H1 (cell line): ENCODE data around the gene MMP1. TPM values are rescaled to one million over a fixed set of nuclear protein-coding genes. Genes with fewer than 3 reads are reported as not detected.

Source experiments
- BCL11A ChIP-seq, 2 experiments: IDR thresholded peaks; one replicate each; pipeline ENCODE4 v1.6.1; 2011; ENCODE audit warnings: low read depth in 2 of 2, low read length in 2 of 2, mild to moderate bottlenecking in 2 of 2
- CEBPB ChIP-seq: IDR thresholded peaks from 2 replicates; pipeline ENCODE4 v1.6.1; 2012; ENCODE audit warnings: low read depth, low read length
- EP300 ChIP-seq, 2 experiments: IDR thresholded peaks; 1 replicate in 1 of 2; 2 replicates in 1 of 2; pipeline ENCODE4 v1.6.1; 2011 to 2012; ENCODE audit warnings: low read depth in 2 of 2, low read length in 2 of 2, mild to moderate bottlenecking in 2 of 2, borderline replicate concordance in 1 of 2, inconsistent platforms in 1 of 2, moderate library complexity in 1 of 2
- EZH2 ChIP-seq: fragments of 200-600 bp; sonication (generic); IDR thresholded peaks from 2 replicates; pipeline ENCODE4 v1.7.1; 2012; ENCODE audit warnings: low read depth, mild to moderate bottlenecking, moderate library complexity, low read length, inconsistent platforms; ENCODE audit not compliant: severe bottlenecking
- FOSL1 ChIP-seq: IDR thresholded peaks from 2 replicates; pipeline ENCODE4 v1.6.1; 2011; ENCODE audit warnings: mild to moderate bottlenecking, low read depth, low read length, moderate library complexity; ENCODE audit not compliant: insufficient read depth
- JUN ChIP-seq: IDR thresholded peaks from 2 replicates; pipeline ENCODE4 v1.6.1; 2011; ENCODE audit warnings: low read depth, mild to moderate bottlenecking, improper control_type of control experiment, low read length
- KDM1A ChIP-seq: fragments of 200-600, 300-600 bp; sonication (generic); IDR thresholded peaks from 2 replicates; pipeline ENCODE4 v1.7.1; 2016; ENCODE audit warnings: mild to moderate bottlenecking, low read length, borderline replicate concordance
- KDM5A ChIP-seq: fragments of 200-600 bp; IDR thresholded peaks from 2 replicates; pipeline ENCODE4 v1.7.1; 2012; ENCODE audit warnings: mild to moderate bottlenecking, low read length, inconsistent platforms, mixed read lengths
- NRF1 ChIP-seq: IDR thresholded peaks from 2 replicates; pipeline ENCODE4 v1.6.1; 2011; ENCODE audit warnings: mild to moderate bottlenecking, low read depth, low read length, improper control_type of control experiment
- RFX5 ChIP-seq: IDR thresholded peaks from 2 replicates; pipeline ENCODE4 v1.6.1; 2011; ENCODE audit warnings: low read depth, low read length, improper control_type of control experiment, borderline replicate concordance
- SIRT6 ChIP-seq: IDR thresholded peaks from one replicate; pipeline ENCODE4 v1.7.1; 2012; ENCODE audit warnings: low read length, inconsistent platforms
- SP1 ChIP-seq: IDR thresholded peaks from 2 replicates; pipeline ENCODE4 v1.6.1; 2011; ENCODE audit warnings: low read depth, low read length
- SUZ12 ChIP-seq: fragments of 200-600 bp; sonication (generic); IDR thresholded peaks from 2 replicates; pipeline ENCODE4 v1.6.1; 2012; ENCODE audit warnings: mild to moderate bottlenecking, inconsistent platforms, low read length, moderate library complexity, mixed read lengths
- TBP ChIP-seq: IDR thresholded peaks from 2 replicates; pipeline ENCODE4 v1.6.1; 2011; ENCODE audit warnings: low read depth, low read length, improper control_type of control experiment
- YY1 ChIP-seq: IDR thresholded peaks from 2 replicates; pipeline ENCODE4 v1.6.1; 2011; ENCODE audit warnings: low read depth, mild to moderate bottlenecking, low read length
- polyA plus RNA-seq, 7 experiments: library from polyadenylated mRNA; depleted of rRNA in 3 of 7; stranded (reverse) in 5 of 7; unstranded in 2 of 7; fragments of >200 nt in 5 of 7; fragments of 200-250 nt in 2 of 7; gene quantifications; 1 replicate in 5 of 7; 2 replicates in 1 of 7; 4 replicates in 1 of 7; pipeline versions ENCODE4 v1.2.1 to v1.2.3, GENCODE V29; 2011 to 2013; ENCODE audit warnings: missing spikeins in 2 of 7, mixed read lengths in 2 of 7
- total RNA-seq: library from RNA; stranded (reverse); fragmentation: NEBNext Ultra II Directional; extraction: Animal tissue kit (Norgen Biotek cat#: 25700); gene quantifications from 2 replicates; pipeline ENCODE4 v1.2.1, GENCODE V29; 2021
- TF ChIP-seq, protein P1 (sequence below): IDR thresholded peaks from 2 replicates; pipeline ENCODE4 v1.6.1; 2011; ENCODE audit warnings: low read depth, mild to moderate bottlenecking, low read length; ENCODE audit not compliant: insufficient read depth
- TF ChIP-seq, protein P2 (sequence below), 3 experiments: IDR thresholded peaks; 1 replicate in 2 of 3; 2 replicates in 1 of 3; pipeline versions ENCODE4 v1.5.1 to v1.6.1; 2011; ENCODE audit warnings: low read length in 3 of 3, mild to moderate bottlenecking in 3 of 3, inconsistent platforms in 2 of 3, low read depth in 1 of 3, moderate library complexity in 1 of 3; ENCODE audit not compliant: insufficient read depth in 1 of 3; ENCODE audit errors: control extremely low read depth in 1 of 3
- TF ChIP-seq, protein P3 (sequence below): IDR thresholded peaks from 2 replicates; pipeline ENCODE4 v1.6.1; 2012; ENCODE audit warnings: low read length, inconsistent platforms

Gene MMP1
- total and polyA plus RNA-seq, 2 of the 8 experiments (the other 6 are each of a cell fraction or from before 2014, with no cell fraction given) = not detected

DNA sequence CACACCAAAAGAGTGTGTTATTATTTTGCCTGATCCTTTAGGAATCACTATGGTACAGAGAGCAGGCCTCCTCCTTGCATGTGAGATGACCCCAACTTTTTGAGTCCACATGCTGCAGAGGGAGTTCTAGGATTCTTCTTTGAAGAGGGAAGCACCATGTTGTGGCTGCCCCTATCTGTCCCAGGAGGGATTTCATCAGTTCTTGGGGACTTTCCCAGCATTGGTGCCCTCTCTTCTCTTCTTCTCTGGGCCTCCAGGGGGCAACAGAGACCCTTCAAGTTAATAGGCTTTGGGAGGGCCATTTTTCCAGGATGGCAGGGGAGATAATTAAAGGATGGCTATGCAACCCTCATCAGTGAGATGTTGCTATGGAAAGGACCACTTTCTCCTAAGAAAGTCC is 3.6 kb downstream of the MMP1 start (continued):
- TF ChIP-seq YY1 = peak; percentile 65
- TF ChIP-seq RFX5 = no peak
- TF ChIP-seq, protein P1, sequence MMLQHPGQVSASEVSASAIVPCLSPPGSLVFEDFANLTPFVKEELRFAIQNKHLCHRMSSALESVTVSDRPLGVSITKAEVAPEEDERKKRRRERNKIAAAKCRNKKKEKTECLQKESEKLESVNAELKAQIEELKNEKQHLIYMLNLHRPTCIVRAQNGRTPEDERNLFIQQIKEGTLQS = 0 out of 2 replicates have a peak, but pooled peaks have one; percentile 5
- no peak for TF ChIP-seq FOSL1
- TF ChIP-seq EP300 (IDR thresholded peaks at IDR 0.05; ENCODE audit: borderline replicate concordance in 1 of 2, low read depth in 2 of 2, low read length in 2 of 2) = peak in 1 of 2 experiments; percentile 26; a peak in 1 of 3 replicates
- TF ChIP-seq, protein P2, sequence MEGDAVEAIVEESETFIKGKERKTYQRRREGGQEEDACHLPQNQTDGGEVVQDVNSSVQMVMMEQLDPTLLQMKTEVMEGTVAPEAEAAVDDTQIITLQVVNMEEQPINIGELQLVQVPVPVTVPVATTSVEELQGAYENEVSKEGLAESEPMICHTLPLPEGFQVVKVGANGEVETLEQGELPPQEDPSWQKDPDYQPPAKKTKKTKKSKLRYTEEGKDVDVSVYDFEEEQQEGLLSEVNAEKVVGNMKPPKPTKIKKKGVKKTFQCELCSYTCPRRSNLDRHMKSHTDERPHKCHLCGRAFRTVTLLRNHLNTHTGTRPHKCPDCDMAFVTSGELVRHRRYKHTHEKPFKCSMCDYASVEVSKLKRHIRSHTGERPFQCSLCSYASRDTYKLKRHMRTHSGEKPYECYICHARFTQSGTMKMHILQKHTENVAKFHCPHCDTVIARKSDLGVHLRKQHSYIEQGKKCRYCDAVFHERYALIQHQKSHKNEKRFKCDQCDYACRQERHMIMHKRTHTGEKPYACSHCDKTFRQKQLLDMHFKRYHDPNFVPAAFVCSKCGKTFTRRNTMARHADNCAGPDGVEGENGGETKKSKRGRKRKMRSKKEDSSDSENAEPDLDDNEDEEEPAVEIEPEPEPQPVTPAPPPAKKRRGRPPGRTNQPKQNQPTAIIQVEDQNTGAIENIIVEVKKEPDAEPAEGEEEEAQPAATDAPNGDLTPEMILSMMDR (IDR thresholded peaks at IDR 0.05; ENCODE audit: control extremely low read depth in 1 of 3, insufficient read depth in 1 of 3, low read depth in 1 of 3, low read length in 3 of 3) = peak; percentile 51 to 97 (median 81)
- no peak for TF ChIP-seq KDM1A
- peak; percentile 37; the same call in 1 of the 2 replicates for TF ChIP-seq CEBPB
- no peak for TF ChIP-seq SP1
- no peak for TF ChIP-seq NRF1
- no peak for TF ChIP-seq KDM5A
- TF ChIP-seq BCL11A (IDR thresholded peaks at IDR 0.05; ENCODE audit: low read depth in 2 of 2, low read length in 2 of 2) = no peak
- no peak for TF ChIP-seq TBP
- no peak for TF ChIP-seq SUZ12
- TF ChIP-seq, protein P3, sequence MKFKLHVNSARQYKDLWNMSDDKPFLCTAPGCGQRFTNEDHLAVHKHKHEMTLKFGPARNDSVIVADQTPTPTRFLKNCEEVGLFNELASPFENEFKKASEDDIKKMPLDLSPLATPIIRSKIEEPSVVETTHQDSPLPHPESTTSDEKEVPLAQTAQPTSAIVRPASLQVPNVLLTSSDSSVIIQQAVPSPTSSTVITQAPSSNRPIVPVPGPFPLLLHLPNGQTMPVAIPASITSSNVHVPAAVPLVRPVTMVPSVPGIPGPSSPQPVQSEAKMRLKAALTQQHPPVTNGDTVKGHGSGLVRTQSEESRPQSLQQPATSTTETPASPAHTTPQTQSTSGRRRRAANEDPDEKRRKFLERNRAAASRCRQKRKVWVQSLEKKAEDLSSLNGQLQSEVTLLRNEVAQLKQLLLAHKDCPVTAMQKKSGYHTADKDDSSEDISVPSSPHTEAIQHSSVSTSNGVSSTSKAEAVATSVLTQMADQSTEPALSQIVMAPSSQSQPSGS = no peak
- TF ChIP-seq SIRT6 = no peak
- no peak for TF ChIP-seq JUN
- no peak for TF ChIP-seq EZH2
